Activated CD8-positive, alpha-beta memory T cell treated with anti-CD3 and anti-CD28 coated beads, Interleukin-2, amount 10 ng/mL, durations not matched to agents 7 days and 5 days (primary cell): ENCODE data around the gene ASH1L. TPM values are rescaled to one million over a fixed set of nuclear protein-coding genes. Genes with fewer than 3 reads are reported as not detected.
"Not testable (repeated sequence)": the region's sequence is repeated elsewhere in the genome, so short reads cannot be mapped to it uniquely, and the experiment has no call there.

Experiments
- ATAC-seq: fragments of 150-1000 bp; cut with Tn5 transposase; one replicate; pipeline ENCODE4 v1.10.0; 2021; ENCODE audit warnings: moderate library complexity
- CTCF ChIA-PET: fragments of 350-600 bp; sonication (Branson Sonifier 250); formaldehyde crosslinking; loops from one replicate; lab custom pipeline; 2021; ENCODE audit warnings: antibody characterized with exemption; lab: Charles Lee
- DNase-seq: peaks from one replicate; pipeline ENCODE4 v3.0.0-alpha.2; 2020
- H3K27ac Mint-ChIP-seq: one replicate; pipeline ENCODE4 v1.8.0; 2021; ENCODE audit warnings: mild to moderate bottlenecking, mixed read lengths
- H3K27me3 Mint-ChIP-seq: one replicate; pipeline ENCODE4 v1.8.0; 2021; ENCODE audit warnings: mixed read lengths
- H3K36me3 Mint-ChIP-seq: one replicate; pipeline ENCODE4 v1.8.0; 2021; ENCODE audit warnings: mild to moderate bottlenecking, mixed read lengths
- H3K4me1 Mint-ChIP-seq: one replicate; pipeline ENCODE4 v1.8.0; 2021; ENCODE audit warnings: mixed read lengths
- H3K4me3 Mint-ChIP-seq: one replicate; pipeline ENCODE4 v1.8.0; 2021; ENCODE audit warnings: mild to moderate bottlenecking, moderate library complexity, mixed read lengths
- H3K9me3 Mint-ChIP-seq: one replicate; pipeline ENCODE4 v1.8.0; 2022; ENCODE audit warnings: low read depth, mixed read lengths
- microRNA-seq: library from miRNA; unstranded; fragments of <30 nt; microRNA quantifications from one replicate; pipeline ENCODE4 v1.2.0, GENCODE V29; 2022
- total RNA-seq, 2 experiments: library from RNA; stranded (reverse); gene quantifications; one replicate each; pipeline ENCODE4 v1.2.3, GENCODE V29; 2021

Gene ASH1L
- total RNA-seq, 2 experiments from 2014 or later, result 34.0 to 52.9 TPM

DNA sequence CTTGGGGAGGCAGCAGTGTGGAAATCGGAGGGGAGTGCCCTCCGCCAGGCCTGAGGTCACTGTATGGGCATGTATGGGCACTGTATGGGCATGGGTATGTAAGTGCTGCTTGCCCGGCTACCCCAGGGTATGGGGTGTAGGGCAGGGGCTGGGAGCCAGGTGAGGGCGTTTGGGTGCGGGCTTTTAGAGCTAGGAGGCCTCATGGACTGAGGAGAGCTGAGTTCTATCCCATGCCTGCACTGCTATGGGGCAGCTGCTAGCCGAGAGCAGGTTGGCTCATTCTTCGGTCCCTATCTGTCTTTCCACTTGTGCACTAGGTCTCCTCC lies 266.7 kb downstream of the ASH1L start:
- Mint-ChIP-seq H3K27me3 (peaks cover 46% of the 10 kb centered on the region), H3K36me3 (no peaks in the 10 kb centered on the region), H3K9me3 (no peaks in the 10 kb centered on the region), H3K4me3 (no peak overlapping the region), H3K4me1 (peaks cover 7% of the 10 kb centered on the region), H3K27ac (no peak overlapping the region)
- ATAC-seq, result no peak
- DNase-seq, result no peak
- CTCF ChIA-PET, result interaction anchor here (0.8 kb wide), 1 partner anchor 27 kb away, joined by 3 read pairs; no protein-coding TSS in a partner anchor

DNA sequence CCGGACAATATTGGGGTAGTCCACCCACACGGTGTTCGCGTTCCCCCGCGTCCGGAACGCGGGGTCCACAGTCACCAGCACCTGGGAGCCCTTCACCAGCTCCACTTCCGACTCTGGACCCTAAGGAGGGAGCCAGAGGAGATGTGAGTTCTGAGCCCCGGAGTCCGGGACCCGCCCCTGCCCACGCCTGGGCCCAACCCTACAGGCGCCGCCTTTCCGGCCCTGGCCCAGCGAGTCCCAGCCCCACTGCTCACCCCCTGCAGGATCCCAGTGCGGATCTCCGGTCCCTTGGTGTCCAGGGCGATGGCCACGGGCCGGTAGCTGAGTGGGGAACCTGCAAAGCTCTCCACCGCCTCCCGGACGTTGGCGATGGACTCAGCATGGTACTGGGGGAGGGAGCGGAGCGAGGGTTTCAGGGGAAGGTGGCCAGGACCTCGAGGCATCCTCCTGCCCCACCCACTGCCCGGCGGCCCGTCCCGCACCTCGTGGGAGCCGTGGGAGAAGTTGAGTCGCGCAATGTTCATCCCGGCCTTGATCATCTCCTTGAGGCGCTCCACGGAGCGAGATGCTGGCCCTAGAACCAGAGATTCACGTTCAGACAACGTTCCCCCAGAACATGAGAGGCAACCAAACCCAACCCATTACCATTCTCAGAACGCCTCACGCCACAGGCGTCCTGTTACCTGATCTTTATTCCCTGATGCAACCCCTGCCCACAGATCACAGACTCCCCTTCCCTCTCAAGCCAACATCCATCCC lies 267.2 kb downstream of the ASH1L start:
- Mint-ChIP-seq H3K4me3 (no peak overlapping the region), H3K27ac (no peak overlapping the region), H3K9me3 (no peaks in the 10 kb centered on the region), H3K4me1 (peaks cover 7% of the 10 kb centered on the region), H3K36me3 (no peaks in the 10 kb centered on the region), H3K27me3 (peaks cover 46% of the 10 kb centered on the region)
- ATAC-seq (no peak), DNase-seq (no peak)
- CTCF ChIA-PET, result interaction anchor here (0.8 kb wide), 1 partner anchor 28 kb away, joined by 3 read pairs; no protein-coding TSS in a partner anchor

- H3K27ac Mint-ChIP-seq, result no peak overlapping the region
- DNase-seq, result no peak
- H3K36me3 Mint-ChIP-seq, result no peaks in the 10 kb centered on the region
- peaks cover 46% of the 10 kb centered on the region for H3K27me3 Mint-ChIP-seq
- CTCF ChIA-PET, result no interaction called here
- peaks cover 7% of the 10 kb centered on the region for H3K4me1 Mint-ChIP-seq
- no peak for ATAC-seq
- no peaks in the 10 kb centered on the region for H3K9me3 Mint-ChIP-seq
- H3K4me3 Mint-ChIP-seq, result peak overlapping the region; percentile 25
These were observed 268.0 kb downstream of the ASH1L start for GRCh38 chr1:155294520-155295182.

DNA sequence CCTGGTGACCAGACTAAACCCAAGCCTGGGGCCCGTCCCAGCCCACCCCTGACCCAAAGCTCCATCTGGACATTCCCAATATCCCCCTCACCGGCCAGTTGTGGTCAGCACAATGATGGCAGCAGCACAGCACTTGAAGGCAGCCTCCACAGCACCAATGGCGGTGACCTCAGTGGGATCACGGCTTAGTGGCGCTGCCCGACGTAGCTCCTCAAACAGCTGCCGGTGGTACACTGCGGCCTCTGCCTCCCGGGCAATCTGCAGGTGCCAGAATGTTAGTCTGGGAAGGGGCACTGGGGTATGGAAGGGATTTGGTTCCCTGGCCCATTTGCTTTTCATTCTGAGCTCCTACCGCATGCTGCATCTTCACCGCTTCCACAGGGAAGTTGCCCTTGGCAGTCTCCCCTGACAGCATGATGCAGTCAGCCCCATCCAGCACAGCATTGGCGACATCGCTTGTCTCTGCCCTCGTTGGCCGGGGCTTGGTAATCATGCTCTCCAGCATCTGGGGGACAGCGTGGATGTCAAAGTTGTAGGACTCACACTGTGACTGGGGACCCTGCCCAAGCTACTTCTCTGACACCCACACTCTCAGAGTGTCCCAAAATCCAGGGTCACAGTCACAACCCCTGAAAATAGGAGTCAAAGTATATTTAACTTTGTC lies 269.4 kb downstream of the ASH1L start:
- CTCF ChIA-PET, result interaction anchor here (0.6 to 1.7 kb wide), 3 partner anchors 15 to 42 kb away, joined by 3 to 5 read pairs (median 3); no protein-coding TSS in a partner anchor
- no peak for ATAC-seq
- Mint-ChIP-seq H3K27me3 (peaks cover 46% of the 10 kb centered on the region), H3K36me3 (no peaks in the 10 kb centered on the region), H3K4me1 (peaks cover 7% of the 10 kb centered on the region), H3K4me3 (no peak overlapping the region), H3K27ac (no peak overlapping the region), H3K9me3 (no peaks in the 10 kb centered on the region)
- no peak for DNase-seq

DNA sequence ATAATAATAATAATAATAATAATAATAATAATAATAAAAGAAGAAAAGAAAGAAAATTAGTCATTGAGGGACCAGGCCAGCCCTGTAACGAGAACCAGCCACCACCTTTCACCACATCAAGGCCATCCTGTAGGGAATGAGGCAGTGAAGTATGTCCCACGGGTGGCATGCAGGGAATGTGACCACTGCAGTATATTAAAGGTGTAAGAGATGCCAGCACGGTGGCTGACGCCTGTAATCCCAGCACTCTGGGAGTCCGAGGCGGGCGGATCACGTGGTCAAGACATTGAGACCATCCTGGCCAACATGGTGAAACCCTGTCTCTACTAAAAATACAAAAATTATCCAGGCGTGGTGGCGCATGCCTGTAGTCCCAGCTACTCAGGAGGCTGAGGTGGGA lies 271.6 kb downstream of the ASH1L start:
- not testable (repeated sequence) for H3K4me3 Mint-ChIP-seq, H3K27ac Mint-ChIP-seq, ATAC-seq, H3K4me1 Mint-ChIP-seq, DNase-seq, H3K36me3 Mint-ChIP-seq, H3K9me3 Mint-ChIP-seq
- CTCF ChIA-PET, result interaction anchor here (1.8 kb wide), 1 partner anchor 11 kb away, joined by 7 read pairs; no protein-coding TSS in a partner anchor
- peaks cover 30% of the 10 kb centered on the region for H3K27me3 Mint-ChIP-seq

- CTCF ChIA-PET, result no interaction called here
- no peak overlapping the region for H3K27ac Mint-ChIP-seq
- H3K9me3 Mint-ChIP-seq, result no peaks in the 10 kb centered on the region
- ATAC-seq (no peak), DNase-seq (no peak)
- no peaks in the 10 kb centered on the region for H3K36me3 Mint-ChIP-seq
- no peak overlapping the region for H3K4me3 Mint-ChIP-seq
- H3K4me1 Mint-ChIP-seq, result no peaks in the 10 kb centered on the region
- peaks cover 4% of the 10 kb centered on the region for H3K27me3 Mint-ChIP-seq
These were observed 274.5 kb downstream of the ASH1L start for GRCh38 chr1:155287987-155288543.

GRCh38 chr1:155286544-155286943 lies 276.1 kb downstream of the ASH1L start:
- Mint-ChIP-seq H3K4me3 (no peak overlapping the region), H3K27me3 (peaks cover 3% of the 10 kb centered on the region), H3K4me1 (no peaks in the 10 kb centered on the region), H3K36me3 (no peaks in the 10 kb centered on the region), H3K27ac (no peak overlapping the region), H3K9me3 (no peaks in the 10 kb centered on the region)
- DNase-seq, result no peak
- ATAC-seq, result no peak
- CTCF ChIA-PET, result no interaction called here

DNA sequence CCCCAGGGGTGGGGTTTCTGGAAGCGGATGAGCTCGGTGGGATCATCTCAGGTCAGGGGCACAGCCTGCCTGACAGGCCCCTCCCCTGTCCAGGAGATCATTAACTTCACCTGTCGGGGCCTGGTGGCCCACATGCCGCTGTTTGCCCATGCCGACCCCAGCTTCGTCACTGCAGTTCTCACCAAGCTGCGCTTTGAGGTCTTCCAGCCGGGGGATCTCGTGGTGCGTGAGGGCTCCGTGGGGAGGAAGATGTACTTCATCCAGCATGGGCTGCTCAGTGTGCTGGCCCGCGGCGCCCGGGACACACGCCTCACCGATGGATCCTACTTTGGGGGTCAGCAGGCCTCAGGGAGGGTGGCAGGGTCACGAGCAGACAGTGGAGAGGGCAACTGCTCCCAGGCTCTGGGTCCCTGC lies 277.0 kb downstream of the ASH1L start:
- no peak overlapping the region for H3K4me3 Mint-ChIP-seq
- H3K4me1 Mint-ChIP-seq, result no peaks in the 10 kb centered on the region
- H3K9me3 Mint-ChIP-seq, result no peaks in the 10 kb centered on the region
- ATAC-seq (no peak), DNase-seq (no peak)
- CTCF ChIA-PET, result interaction anchor here (1.6 kb wide), 1 partner anchor 38 kb away, joined by 3 read pairs; no protein-coding TSS in a partner anchor
- no peak overlapping the region for H3K27ac Mint-ChIP-seq
- H3K36me3 Mint-ChIP-seq, result no peaks in the 10 kb centered on the region
- H3K27me3 Mint-ChIP-seq, result no peaks in the 10 kb centered on the region

Small RNA genes lying within 50 kb of the gene (microRNA-seq; reads per million reads assigned to microRNA genes)
- gene MIR555, result not detected

Other genes starting within 250 kb of the ASH1L start
- gene RUSC1, start 241.9 kb downstream of the ASH1L start, total RNA-seq, result 10 to 100 TPM; 29.1 to 33.2 TPM
- 10 to 100 TPM; 60.3 to 62.7 TPM for gene MSTO1, start 47.4 kb upstream of the ASH1L start, total RNA-seq
- 10 to 100 TPM; 74.2 to 82.3 TPM for gene YY1AP1, start 126.0 kb upstream of the ASH1L start, total RNA-seq
- gene DAP3, start 126.3 kb upstream of the ASH1L start, total RNA-seq, result 100 to 1,000 TPM; 140 to 145 TPM